GM23338 (cell line): ENCODE data around the gene CSF1R. TPM values are rescaled to one million over a fixed set of nuclear protein-coding genes. Genes with fewer than 3 reads are reported as not detected.
"Not testable (repeated sequence)": the region's sequence is repeated elsewhere in the genome, so short reads cannot be mapped to it uniquely, and the experiment has no call there.

ENCODE experiments used
- ATAC-seq: fragments of 200-7000 bp; cut with Tn5 transposase; 3 replicates; pipeline ENCODE4 v1.9.1; 2020
- DNase-seq: peaks from one replicate; pipeline ENCODE4 v3.0.0-alpha.2; 2015; ENCODE audit warnings: low spot score
- H2AFZ ChIP-seq: fragments of 200-600 bp; sonication (generic); 2 replicates; pipeline ENCODE4 v1.8.0; 2016; ENCODE audit warnings: antibody characterized with exemption, mild to moderate bottlenecking, moderate library complexity
- H3F3A ChIP-seq: fragments of 200-600 bp; sonication (generic); replicated peaks from 2 replicates; pipeline ENCODE4 v1.8.0; 2017; ENCODE audit warnings: antibody characterized with exemption, mixed run types, low read depth
- H3K27ac ChIP-seq: fragments of 200-600 bp; sonication (generic); 2 replicates; pipeline ENCODE4 v1.6.1; 2016; ENCODE audit warnings: low read depth
- H3K27me3 ChIP-seq: fragments of 200-600 bp; sonication (generic); 2 replicates; pipeline ENCODE4 v1.8.0; 2016; ENCODE audit warnings: mild to moderate bottlenecking, mixed run types, moderate library complexity; ENCODE audit not compliant: insufficient read depth
- H3K36me3 ChIP-seq: fragments of 200-600 bp; sonication (generic); 2 replicates; pipeline ENCODE4 v1.8.0; 2016; ENCODE audit warnings: mild to moderate bottlenecking; ENCODE audit not compliant: insufficient read depth
- H3K4me1 ChIP-seq: fragments of 200-600 bp; sonication (generic); 2 replicates; pipeline ENCODE4 v1.8.0; 2016; ENCODE audit warnings: mild to moderate bottlenecking, moderate library complexity; ENCODE audit not compliant: insufficient read depth
- H3K4me2 ChIP-seq: fragments of 200-600 bp; sonication (generic); 2 replicates; pipeline ENCODE4 v1.7.1; 2017; ENCODE audit warnings: mixed run types
- H3K4me3 ChIP-seq: fragments of 200-600 bp; sonication (generic); 2 replicates; pipeline ENCODE4 v1.6.1; 2016; ENCODE audit warnings: mixed run types
- H3K79me2 ChIP-seq: fragments of 200-600 bp; sonication (generic); replicated peaks from 2 replicates; pipeline ENCODE4 v1.8.0; 2017; ENCODE audit warnings: mild to moderate bottlenecking; ENCODE audit not compliant: insufficient read depth
- H3K9me2 ChIP-seq: fragments of 200-600 bp; sonication (generic); 2 replicates; pipeline ENCODE4 v1.8.0; 2017; ENCODE audit not compliant: insufficient read depth
- H4K20me1 ChIP-seq: fragments of 200-600 bp; sonication (generic); replicated peaks from 2 replicates; pipeline ENCODE4 v1.8.0; 2017; ENCODE audit warnings: mild to moderate bottlenecking; ENCODE audit not compliant: insufficient read depth
- H3K27ac Mint-ChIP-seq: 2 replicates; pipeline ENCODE4 v1.8.0; 2020; ENCODE audit warnings: inconsistent platforms, mild to moderate bottlenecking, moderate library complexity, mixed read lengths
- H3K27me3 Mint-ChIP-seq: 3 replicates; pipeline ENCODE4 v1.8.0; 2022; ENCODE audit warnings: low read depth, mild to moderate bottlenecking, moderate library complexity, mixed read lengths, inconsistent platforms; ENCODE audit not compliant: insufficient read depth, poor library complexity
- H3K36me3 Mint-ChIP-seq: 3 replicates; pipeline ENCODE4 v1.8.0; 2021; ENCODE audit warnings: low read depth, mild to moderate bottlenecking, inconsistent platforms, moderate library complexity, mixed read lengths
- H3K4me1 Mint-ChIP-seq: 3 replicates; pipeline ENCODE4 v1.8.0; 2020; ENCODE audit warnings: mild to moderate bottlenecking, inconsistent platforms, mixed read lengths
- H3K4me3 Mint-ChIP-seq: 3 replicates; pipeline ENCODE4 v1.8.0; 2021; ENCODE audit warnings: moderate library complexity, mild to moderate bottlenecking, inconsistent platforms, mixed read lengths
- H3K9me3 Mint-ChIP-seq: 3 replicates; pipeline ENCODE4 v1.8.0; 2020; ENCODE audit warnings: moderate library complexity, mild to moderate bottlenecking, inconsistent platforms, mixed read lengths
- CTCF ChIP-seq, 2 experiments: fragments of 200-600 bp in 1 of 2; sonication (generic) in 1 of 2; conservative IDR thresholded peaks; 2 replicates each; pipeline versions ENCODE4 v1.5.1 to v1.6.1; 2016 to 2017; ENCODE audit warnings: antibody characterized with exemption in 2 of 2, low read depth in 2 of 2, mild to moderate bottlenecking in 2 of 2, moderate library complexity in 1 of 2
- EZH2 ChIP-seq: fragments of 200-600 bp; sonication (generic); IDR thresholded peaks from one replicate; pipeline ENCODE4 v1.8.0; 2017; ENCODE audit warnings: antibody characterized with exemption, mild to moderate bottlenecking, low read depth; ENCODE audit not compliant: unreplicated experiment
- EZH2phosphoT487 ChIP-seq: fragments of 200-600 bp; sonication (generic); IDR thresholded peaks from one replicate; pipeline ENCODE4 v1.8.1; 2018; ENCODE audit warnings: antibody characterized with exemption; ENCODE audit not compliant: unreplicated experiment
- JUNB ChIP-seq: IDR thresholded peaks from one replicate; pipeline ENCODE4 v1.6.1; 2016; ENCODE audit warnings: antibody characterized with exemption; ENCODE audit not compliant: unreplicated experiment
- NANOG ChIP-seq: IDR thresholded peaks from 2 replicates; pipeline ENCODE4 v1.6.1; 2016; ENCODE audit warnings: antibody characterized with exemption, borderline replicate concordance
- REST ChIP-seq: IDR thresholded peaks from one replicate; pipeline ENCODE4 v1.6.1; 2018; ENCODE audit warnings: antibody characterized with exemption; ENCODE audit not compliant: unreplicated experiment
- STAT1 ChIP-seq: IDR thresholded peaks from one replicate; pipeline ENCODE4 v1.6.1; 2016; ENCODE audit warnings: antibody characterized with exemption; ENCODE audit not compliant: unreplicated experiment
- ZNF462 ChIP-seq: fragments of 250-450 bp; sonication (Bioruptor Pico); IDR thresholded peaks from 2 replicates; pipeline ENCODE4 v1.5.0; 2020; ENCODE audit warnings: mild to moderate bottlenecking, moderate library complexity
- polyA plus RNA-seq: library from polyadenylated mRNA; unstranded; fragments of >200 nt; fragmentation: Nextera tagmentation; extraction: Ambion mirVana; gene quantifications from 2 replicates; pipeline ENCODE4 v1.2.1, GENCODE V29; 2016
- total RNA-seq: library from RNA; depleted of rRNA; stranded (reverse); fragments of >200 nt; shearing (Covaris generic); gene quantifications from 2 replicates; pipeline ENCODE4 v1.2.3, GENCODE V29; 2014

The CSF1R gene
- total and polyA plus RNA-seq, 2 experiments from 2014 or later: 0.21 TPM; not detected in 1

GRCh38 chr5:150033334-150033733 is 53.0 kb downstream of the CSF1R start (continued):
- TF ChIP-seq ZNF462 (CRISPR knock-in tag): no peak

- not testable (repeated sequence) for H3K4me2 ChIP-seq, H3K79me2 ChIP-seq, ATAC-seq, H3K4me3 Mint-ChIP-seq, H3F3A ChIP-seq, H3K27me3 Mint-ChIP-seq, H3K9me3 Mint-ChIP-seq, H3K4me3 ChIP-seq, H2AFZ ChIP-seq, H3K27ac Mint-ChIP-seq, H3K9me2 ChIP-seq, H3K4me1 ChIP-seq, H3K27me3 ChIP-seq, H3K4me1 Mint-ChIP-seq, H4K20me1 ChIP-seq, H3K27ac ChIP-seq, DNase-seq
- peaks cover 48% of the 10 kb centered on the region for H3K36me3 ChIP-seq
- peaks cover 64% of the 10 kb centered on the region for H3K36me3 Mint-ChIP-seq
These were observed 58.3 kb downstream of the CSF1R start for GRCh38 chr5:150028047-150028446.

- Histone ChIP-seq H2AFZ (no peak overlapping the region), H3K4me1 (no peaks in the 10 kb centered on the region; the same call in 1 of the 2 replicates), H3K4me3 (no peak overlapping the region), H3K27me3 (no peaks in the 10 kb centered on the region), H4K20me1 (no peaks in the 10 kb centered on the region; the same call in none of the 2 replicates), H3K4me2 (no peak overlapping the region), H3K9me2 (no peaks in the 10 kb centered on the region), H3K79me2 (no peaks in the 10 kb centered on the region; the same call in 1 of the 2 replicates), H3F3A (no peaks in the 10 kb centered on the region), H3K27ac (no peak overlapping the region), H3K36me3 (peaks cover 43% of the 10 kb centered on the region)
- Mint-ChIP-seq H3K4me1 (peaks cover 14% of the 10 kb centered on the region; the same call in 2 of the 3 replicates), H3K27me3 (peaks cover 3% of the 10 kb centered on the region), H3K4me3 (no peak overlapping the region), H3K36me3 (peaks cover 60% of the 10 kb centered on the region), H3K9me3 (no peaks in the 10 kb centered on the region), H3K27ac (no peak overlapping the region)
- DNase-seq: no peak
- no peak for ATAC-seq
- TF ChIP-seq REST (no peak), EZH2phosphoT487 (no peak), STAT1 (no peak), NANOG (no peak), CTCF (conservative IDR thresholded peaks at IDR 0.05; ENCODE audit: low read depth in 2 of 2) (no peak), EZH2 (no peak), JUNB (no peak)
These were observed 59.6 kb downstream of the CSF1R start for GRCh38 chr5:150026682-150027172.
